ENCODE data around the gene STON1.
"Not testable (repeated sequence)": the region's sequence is repeated elsewhere in the genome, so short reads cannot be mapped to it uniquely, and the experiment has no call there.

Gene STON1

GRCh38 chr2:48620604-48621003 lies 90.7 kb downstream of the STON1 start:
- no peak for DNase-seq (ENCODE audit: low spot score)

- not testable (repeated sequence) for DNase-seq (ENCODE audit: low spot score)
These were observed 92.7 kb downstream of the STON1 start for GRCh38 chr2:48622691-48623090.

- no peak for DNase-seq (ENCODE audit: low spot score)
These were observed 94.7 kb downstream of the STON1 start for GRCh38 chr2:48624696-48625095.

- DNase-seq (ENCODE audit: low spot score): no peak
These were observed 96.1 kb downstream of the STON1 start for GRCh38 chr2:48626047-48626446.

GRCh38 chr2:48633143-48633542 lies 103.2 kb downstream of the STON1 start:
- DNase-seq (ENCODE audit: low spot score): no peak

GRCh38 chr2:48635786-48636185 lies 105.8 kb downstream of the STON1 start:
- no peak for DNase-seq (ENCODE audit: low spot score)

- DNase-seq (ENCODE audit: low spot score): no peak
These were observed 108.3 kb downstream of the STON1 start for GRCh38 chr2:48638261-48638660.

Measured in kidney capillary endothelial cell (primary cell).